Measurements from ENCODE around the gene LASP1.

DNA sequence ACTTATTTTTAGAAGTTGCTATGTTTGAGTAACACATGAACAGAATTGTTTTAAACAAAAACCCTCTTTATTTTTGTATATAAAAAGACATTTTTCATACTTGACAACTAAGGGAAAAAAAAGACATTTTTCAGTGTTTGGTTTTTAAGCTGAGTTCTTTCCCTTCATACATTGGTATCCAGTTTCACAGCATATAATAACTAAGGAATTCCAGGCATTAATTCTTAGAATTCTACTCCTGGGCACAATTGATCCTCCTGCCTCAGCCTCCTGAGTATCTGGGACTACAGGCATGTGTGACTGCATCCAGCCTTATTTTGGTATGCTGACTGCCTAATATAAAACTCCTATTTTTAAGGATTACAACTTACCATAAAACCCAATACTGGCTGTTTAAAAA is 88.9 kb downstream of the LASP1 start:
- TF ChIP-seq, protein P1, sequence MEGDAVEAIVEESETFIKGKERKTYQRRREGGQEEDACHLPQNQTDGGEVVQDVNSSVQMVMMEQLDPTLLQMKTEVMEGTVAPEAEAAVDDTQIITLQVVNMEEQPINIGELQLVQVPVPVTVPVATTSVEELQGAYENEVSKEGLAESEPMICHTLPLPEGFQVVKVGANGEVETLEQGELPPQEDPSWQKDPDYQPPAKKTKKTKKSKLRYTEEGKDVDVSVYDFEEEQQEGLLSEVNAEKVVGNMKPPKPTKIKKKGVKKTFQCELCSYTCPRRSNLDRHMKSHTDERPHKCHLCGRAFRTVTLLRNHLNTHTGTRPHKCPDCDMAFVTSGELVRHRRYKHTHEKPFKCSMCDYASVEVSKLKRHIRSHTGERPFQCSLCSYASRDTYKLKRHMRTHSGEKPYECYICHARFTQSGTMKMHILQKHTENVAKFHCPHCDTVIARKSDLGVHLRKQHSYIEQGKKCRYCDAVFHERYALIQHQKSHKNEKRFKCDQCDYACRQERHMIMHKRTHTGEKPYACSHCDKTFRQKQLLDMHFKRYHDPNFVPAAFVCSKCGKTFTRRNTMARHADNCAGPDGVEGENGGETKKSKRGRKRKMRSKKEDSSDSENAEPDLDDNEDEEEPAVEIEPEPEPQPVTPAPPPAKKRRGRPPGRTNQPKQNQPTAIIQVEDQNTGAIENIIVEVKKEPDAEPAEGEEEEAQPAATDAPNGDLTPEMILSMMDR (conservative IDR thresholded peaks at IDR 0.05; ENCODE audit: low read length) = no peak
- no peak for TF ChIP-seq EZH2phosphoT487 (IDR thresholded peaks at IDR 0.05; ENCODE audit: borderline replicate concordance, low read depth, low read length)
